HTR-8/SVneo (cell line): ENCODE data around the gene SPSB4.
"Not testable (repeated sequence)": the region's sequence is repeated elsewhere in the genome, so short reads cannot be mapped to it uniquely, and the experiment has no call there.

Experiments used
- DNase-seq: peaks from one replicate; pipeline ENCODE4 v3.0.0; 2011; ENCODE audit warnings: low spot score, mixed read lengths; ENCODE audit not compliant: insufficient read length
- FAIRE-seq: peaks from 2 replicates; lab custom pipeline; 2011; peaks lifted over from hg19 to GRCh38; lab: Jason Lieb, UNC

SPSB4 gene

GRCh38 chr3:141112686-141113297 lies 61.6 kb downstream of the SPSB4 start:
- no peak for FAIRE-seq
- DNase-seq = no peak

- not testable (repeated sequence) for FAIRE-seq, DNase-seq
Measured at GRCh38 chr3:141113680-141114079, 62.5 kb downstream of the SPSB4 start.

GRCh38 chr3:141114179-141114745 lies 63.1 kb downstream of the SPSB4 start:
- FAIRE-seq = no peak

GRCh38 chr3:141114816-141115460 lies 63.8 kb downstream of the SPSB4 start:
- no peak for FAIRE-seq

More at GRCh38 chr3:141114179-141114745, 63.1 kb downstream of the SPSB4 start:
- DNase-seq = no peak

GRCh38 chr3:141115789-141116541 lies 64.8 kb downstream of the SPSB4 start:
- no peak for DNase-seq
- no peak for FAIRE-seq

More at GRCh38 chr3:141114816-141115460, 63.8 kb downstream of the SPSB4 start:
- DNase-seq = peak; percentile 14

GRCh38 chr3:141116721-141117120 lies 65.6 kb downstream of the SPSB4 start:
- no peak for FAIRE-seq
- DNase-seq = no peak

GRCh38 chr3:141117982-141118381 lies 66.8 kb downstream of the SPSB4 start:
- DNase-seq, FAIRE-seq: not testable (repeated sequence)

- FAIRE-seq = no peak
- no peak for DNase-seq
Measured at GRCh38 chr3:141122455-141123030, 71.4 kb downstream of the SPSB4 start.

GRCh38 chr3:141123677-141124410 lies 72.7 kb downstream of the SPSB4 start:
- FAIRE-seq = no peak

GRCh38 chr3:141124715-141125114 lies 73.6 kb downstream of the SPSB4 start:
- no peak for DNase-seq
- FAIRE-seq = no peak

More at GRCh38 chr3:141123677-141124410, 72.7 kb downstream of the SPSB4 start:
- DNase-seq = no peak

- no peak for DNase-seq
- no peak for FAIRE-seq
Measured at GRCh38 chr3:141125351-141125750, 74.2 kb downstream of the SPSB4 start.

- FAIRE-seq = no peak
Measured at GRCh38 chr3:141126661-141127343, 75.7 kb downstream of the SPSB4 start.

GRCh38 chr3:141127344-141128125 lies 76.4 kb downstream of the SPSB4 start:
- DNase-seq (no peak), FAIRE-seq (no peak)

More at GRCh38 chr3:141126661-141127343, 75.7 kb downstream of the SPSB4 start:
- no peak for DNase-seq

- DNase-seq = no peak
- no peak for FAIRE-seq
Measured at GRCh38 chr3:141128126-141128777, 77.1 kb downstream of the SPSB4 start.

- DNase-seq = no peak
- no peak for FAIRE-seq
Measured at GRCh38 chr3:141129049-141129448, 77.9 kb downstream of the SPSB4 start.

GRCh38 chr3:141129541-141130011 lies 78.4 kb downstream of the SPSB4 start:
- no peak for FAIRE-seq
- DNase-seq = no peak

- no peak for DNase-seq
- no peak for FAIRE-seq
Measured at GRCh38 chr3:141143517-141143916, 92.4 kb downstream of the SPSB4 start.

GRCh38 chr3:141146979-141147470 lies 95.9 kb downstream of the SPSB4 start:
- FAIRE-seq (no peak), DNase-seq (no peak)
